Suprapubic skin (tissue), 3 donors: ENCODE data around the gene GUCY1A2.

Source experiments
- CTCF ChIP-seq, 2 donors: fragments of 200-600 bp in 1 of 2; fragments of 450-650 bp in 1 of 2; sonication (generic) in 1 of 2; IDR thresholded peaks; one replicate each; pipeline ENCODE4 v1.5.1; 2016 to 2019; ENCODE audit warnings: antibody characterized with exemption in 2 of 2, mild to moderate bottlenecking in 1 of 2, moderate library complexity in 1 of 2
- EP300 ChIP-seq: sonication (generic); formaldehyde crosslinking; IDR thresholded peaks from one replicate; pipeline ENCODE4 v1.6.1; 2017; ENCODE audit warnings: antibody characterized with exemption

GRCh38 chr11:106724293-106724892, 293.9 kb downstream of the GUCY1A2 start:
- TF ChIP-seq CTCF (IDR thresholded peaks at IDR 0.05): no peak
- no peak for TF ChIP-seq EP300
